ENCODE data around the gene MVB12B. TPM values are rescaled to one million over a fixed set of nuclear protein-coding genes. Genes with fewer than 3 reads are reported as not detected.

The MVB12B gene
- total RNA-seq, 1 experiment from 2014 or later, result 5.7 TPM

- POLR2A ChIA-PET, result no interaction called here
- CTCF ChIA-PET, result interaction anchor here (1.9 kb wide), 1 partner anchor 62 kb away, joined by 7 read pairs; no protein-coding TSS in a partner anchor
- no peak overlapping the region for H3K27ac Mint-ChIP-seq
- H3K9me3 Mint-ChIP-seq, result no peaks in the 10 kb centered on the region
- H3K27me3 Mint-ChIP-seq (ENCODE audit: low read depth), result no peaks in the 10 kb centered on the region
- peaks cover 8% of the 10 kb centered on the region for H3K4me1 Mint-ChIP-seq
- no peak overlapping the region for H3K4me3 Mint-ChIP-seq
- TF ChIP-seq ZSCAN18 (CRISPR knock-in tag; IDR thresholded peaks at IDR 0.05) (no peak), RORB (CRISPR knock-in tag; IDR thresholded peaks at IDR 0.05) (no peak), CBFB (CRISPR knock-in tag; IDR thresholded peaks at IDR 0.05; ENCODE audit: low read depth) (no peak), PRDM15 (CRISPR knock-in tag; IDR thresholded peaks at IDR 0.05) (no peak), NR2C2 (CRISPR knock-in tag; IDR thresholded peaks at IDR 0.05) (no peak), ATF2 (CRISPR knock-in tag; IDR thresholded peaks at IDR 0.05; ENCODE audit: borderline replicate concordance, low read depth) (no peak), E2F5 (CRISPR knock-in tag; IDR thresholded peaks at IDR 0.05) (no peak), SMAD3 (CRISPR knock-in tag; IDR thresholded peaks at IDR 0.05; ENCODE audit: borderline replicate concordance) (no peak), ELF4 (CRISPR knock-in tag; IDR thresholded peaks at IDR 0.05; ENCODE audit: low read depth) (no peak), ATF1 (CRISPR knock-in tag; IDR thresholded peaks at IDR 0.05) (no peak), MAX (CRISPR knock-in tag; IDR thresholded peaks at IDR 0.05) (no peak), EMX1 (CRISPR knock-in tag; IDR thresholded peaks at IDR 0.05) (no peak), ZBTB21 (CRISPR knock-in tag; IDR thresholded peaks at IDR 0.05; ENCODE audit: borderline replicate concordance) (no peak), ZNF416 (CRISPR knock-in tag; IDR thresholded peaks at IDR 0.05) (no peak), ZBTB43 (CRISPR knock-in tag; IDR thresholded peaks at IDR 0.05) (no peak)
- DNase-seq (ENCODE audit: low spot score) (no peak), ATAC-seq (no peak)
- H3K36me3 Mint-ChIP-seq, result no peaks in the 10 kb centered on the region
Measured at GRCh38 chr9:126429190-126429589, 102.6 kb downstream of the MVB12B start.

GRCh38 chr9:126430124-126430523, 103.5 kb downstream of the MVB12B start:
- ChIA-PET POLR2A (no interaction called here), CTCF (interaction anchor here (0.7 to 1.9 kb wide), 2 partner anchors 31 to 61 kb away, joined by 3 to 7 read pairs; no protein-coding TSS in a partner anchor)
- H3K36me3 Mint-ChIP-seq, result no peaks in the 10 kb centered on the region
- no peak overlapping the region for H3K4me3 Mint-ChIP-seq
- H3K9me3 Mint-ChIP-seq, result no peaks in the 10 kb centered on the region
- DNase-seq (ENCODE audit: low spot score) (no peak), ATAC-seq (peak; percentile 80)
- no peaks in the 10 kb centered on the region for H3K27me3 Mint-ChIP-seq (ENCODE audit: low read depth)
- H3K27ac Mint-ChIP-seq, result peak overlapping the region; percentile 84
- TF ChIP-seq NR2C2 (CRISPR knock-in tag; IDR thresholded peaks at IDR 0.05) (no peak), GRHL2 (CRISPR knock-in tag; IDR thresholded peaks at IDR 0.05; ENCODE audit: insufficient replicate concordance, severe bottlenecking) (no peak), ZNF416 (CRISPR knock-in tag; IDR thresholded peaks at IDR 0.05) (no peak), SMAD4 (CRISPR knock-in tag; IDR thresholded peaks at IDR 0.05) (no peak)
- peaks cover 8% of the 10 kb centered on the region for H3K4me1 Mint-ChIP-seq

All from WTC11 (cell line).